Testis (tissue), 3 donors: ENCODE measurements around the gene TBC1D16. TPM values are rescaled to one million over a fixed set of nuclear protein-coding genes. Genes with fewer than 3 reads are reported as not detected.

Source experiments
- DNase-seq: peaks from one replicate; pipeline ENCODE4 v3.0.0-alpha.2; 2019
- H3K27ac ChIP-seq, 2 donors: fragments of 200-600 bp; sonication (generic); one replicate each; pipeline ENCODE4 v1.5.1; 2019
- H3K27me3 ChIP-seq: fragments of 200-600 bp; sonication (generic); one replicate; pipeline ENCODE4 v1.5.1; 2019
- H3K36me3 ChIP-seq: fragments of 200-600 bp; sonication (generic); one replicate; pipeline ENCODE4 v1.5.1; 2017; ENCODE audit warnings: low read depth; ENCODE audit errors: missing control alignments
- H3K4me1 ChIP-seq: fragments of 200-600 bp; sonication (generic); one replicate; pipeline ENCODE4 v1.5.1; 2019
- H3K4me3 ChIP-seq, 2 donors: fragments of 200-600 bp; sonication (generic); one replicate each; pipeline ENCODE4 v1.5.1; 2017 to 2019
- H3K9me3 ChIP-seq: fragments of 200-600 bp; sonication (generic); one replicate; pipeline ENCODE4 v1.5.1; 2017
- CTCF ChIP-seq, 3 experiments: fragments of 450-650 bp in 2 of 3; fragments of 200-600 bp in 1 of 3; sonication (generic) in 1 of 3; IDR thresholded peaks; one replicate each; pipeline ENCODE4 v1.5.1; 2016 to 2019; ENCODE audit warnings: antibody characterized with exemption in 3 of 3, mild to moderate bottlenecking in 2 of 3, moderate library complexity in 1 of 3
- POLR2A ChIP-seq: fragments of 450-650 bp; IDR thresholded peaks from one replicate; pipeline ENCODE4 v1.6.1; 2017; ENCODE audit warnings: antibody characterized with exemption, mild to moderate bottlenecking, moderate library complexity
- WGBS, 2 donors: methylation state at CpG; one replicate each; pipeline ENCODE4 v1.1.5; 2018; 5-methylcytosine and 5-hydroxymethylcytosine counted together
- intact Hi-C: fragments of 100-400 bp; cut with DNase I; formaldehyde crosslinking; loops from one replicate; pipeline ENCODE4 v1.15.1; 2023; ENCODE audit warnings: low total_unique reads
- polyA plus RNA-seq: library from polyadenylated mRNA; stranded (reverse); fragments of 350-450 nt; fragmentation: Illumina TruSeq; extraction: RNeasy Lipid Tissue Mini Kit (QIAGEN cat#74804); gene quantifications from one replicate; pipeline ENCODE4 v1.2.3, GENCODE V29; 2014; ENCODE audit warnings: low read depth, low replicate concordance; ENCODE audit not compliant: insufficient read depth
- total RNA-seq, 2 donors: library from RNA; depleted of rRNA; stranded (reverse); fragments of >200 nt; gene quantifications; one replicate each; pipeline ENCODE4 v1.2.3, GENCODE V29; 2016

The TBC1D16 gene
- total and polyA plus RNA-seq, 3 donors from 2014 or later = 11.0 to 16.0 (median 11.7) TPM

- no peak for TF ChIP-seq POLR2A
- no peaks in the 10 kb centered on the region for H3K9me3 ChIP-seq
- H3K4me3 ChIP-seq = no peak overlapping the region
- peaks cover 25% of the 10 kb centered on the region for H3K4me1 ChIP-seq
- H3K27me3 ChIP-seq = no peaks in the 10 kb centered on the region
- DNase-seq = no peak
- 94 to 97% methylated on average over 15 to 31 of the region's 31 CpGs for WGBS, 2 donors
- intact Hi-C loops = no loop called here
- H3K36me3 ChIP-seq = no peaks in the 10 kb centered on the region
- H3K27ac ChIP-seq = no peak overlapping the region
Measured at GRCh38 chr17:79940459-79941087, 95.1 kb downstream of the TBC1D16 start.

- WGBS, 2 donors = 90 to 91% methylated on average over 13 to 25 of the region's 25 CpGs
- no peak overlapping the region for H3K27ac ChIP-seq
- no peak for DNase-seq
- no peaks in the 10 kb centered on the region for H3K9me3 ChIP-seq
- H3K4me3 ChIP-seq = no peak overlapping the region
- peaks cover 25% of the 10 kb centered on the region for H3K4me1 ChIP-seq
- H3K36me3 ChIP-seq = no peaks in the 10 kb centered on the region
- intact Hi-C loops = no loop called here
- no peaks in the 10 kb centered on the region for H3K27me3 ChIP-seq
- TF ChIP-seq CTCF (IDR thresholded peaks at IDR 0.05) (no peak), POLR2A (no peak)
Measured at GRCh38 chr17:79939755-79940458, 95.8 kb downstream of the TBC1D16 start.

- H3K36me3 ChIP-seq = no peaks in the 10 kb centered on the region
- H3K27me3 ChIP-seq = no peaks in the 10 kb centered on the region
- H3K27ac ChIP-seq = no peak overlapping the region
- no peaks in the 10 kb centered on the region for H3K9me3 ChIP-seq
- H3K4me3 ChIP-seq = no peak overlapping the region
- WGBS, 2 donors = 79 to 96% methylated on average over 5 to 7 of the region's 7 CpGs
- DNase-seq = no peak
- H3K4me1 ChIP-seq = peaks cover 25% of the 10 kb centered on the region
- intact Hi-C loops = no loop called here
- TF ChIP-seq CTCF (IDR thresholded peaks at IDR 0.05) = no peak
- TF ChIP-seq POLR2A = no peak
Measured at GRCh38 chr17:79939094-79939435, 96.6 kb downstream of the TBC1D16 start.

- H3K4me3 ChIP-seq = no peak overlapping the region
- no peak overlapping the region for H3K27ac ChIP-seq
- TF ChIP-seq POLR2A = no peak
- TF ChIP-seq CTCF (IDR thresholded peaks at IDR 0.05) = no peak
- peaks cover 25% of the 10 kb centered on the region for H3K4me1 ChIP-seq
- no peaks in the 10 kb centered on the region for H3K36me3 ChIP-seq
- intact Hi-C loops = no loop called here
- WGBS, 2 donors = 78 to 90% methylated on average over 2 to 13 of the region's 13 CpGs
- no peaks in the 10 kb centered on the region for H3K27me3 ChIP-seq
- DNase-seq = no peak
- no peaks in the 10 kb centered on the region for H3K9me3 ChIP-seq
Measured at GRCh38 chr17:79938336-79939093, 97.2 kb downstream of the TBC1D16 start.
